Osteocyte (in vitro differentiated cells): ENCODE data around the gene DLK2. TPM values are rescaled to one million over a fixed set of nuclear protein-coding genes. Genes with fewer than 3 reads are reported as not detected.

Experiments used
- DNase-seq: peaks from one replicate; pipeline ENCODE4 v3.0.0; 2021; ENCODE audit warnings: mixed read lengths; ENCODE audit not compliant: unreplicated experiment; ENCODE audit errors: extremely low spot score
- H3K27ac Mint-ChIP-seq: one replicate; pipeline ENCODE4 v1.8.0; 2021; ENCODE audit warnings: mild to moderate bottlenecking, mixed read lengths; ENCODE audit not compliant: unreplicated experiment
- H3K27me3 Mint-ChIP-seq: one replicate; pipeline ENCODE4 v1.8.0; 2021; ENCODE audit warnings: mixed read lengths; ENCODE audit not compliant: unreplicated experiment
- H3K36me3 Mint-ChIP-seq: one replicate; pipeline ENCODE4 v1.8.0; 2021; ENCODE audit warnings: mixed read lengths; ENCODE audit not compliant: unreplicated experiment
- H3K4me1 Mint-ChIP-seq: one replicate; pipeline ENCODE4 v1.8.0; 2021; ENCODE audit warnings: mixed read lengths; ENCODE audit not compliant: unreplicated experiment
- H3K4me3 Mint-ChIP-seq: one replicate; pipeline ENCODE4 v1.8.0; 2021; ENCODE audit warnings: mild to moderate bottlenecking, moderate library complexity, mixed read lengths; ENCODE audit not compliant: unreplicated experiment
- H3K9me3 Mint-ChIP-seq: one replicate; pipeline ENCODE4 v1.8.0; 2021; ENCODE audit warnings: mixed read lengths; ENCODE audit not compliant: unreplicated experiment
- total RNA-seq: library from RNA; stranded (reverse); gene quantifications from 2 replicates; pipeline ENCODE4 v1.2.1, GENCODE V29; 2021
- TF ChIP-seq, protein P1 (sequence below): fragments of 200-600 bp; sonication (generic); IDR thresholded peaks from 2 replicates; pipeline ENCODE4 v1.5.0; 2021; ENCODE audit warnings: antibody characterized with exemption, mild to moderate bottlenecking, moderate library complexity

DLK2 gene
- total RNA-seq, 1 donor from 2014 or later = 0.43 TPM

DNA sequence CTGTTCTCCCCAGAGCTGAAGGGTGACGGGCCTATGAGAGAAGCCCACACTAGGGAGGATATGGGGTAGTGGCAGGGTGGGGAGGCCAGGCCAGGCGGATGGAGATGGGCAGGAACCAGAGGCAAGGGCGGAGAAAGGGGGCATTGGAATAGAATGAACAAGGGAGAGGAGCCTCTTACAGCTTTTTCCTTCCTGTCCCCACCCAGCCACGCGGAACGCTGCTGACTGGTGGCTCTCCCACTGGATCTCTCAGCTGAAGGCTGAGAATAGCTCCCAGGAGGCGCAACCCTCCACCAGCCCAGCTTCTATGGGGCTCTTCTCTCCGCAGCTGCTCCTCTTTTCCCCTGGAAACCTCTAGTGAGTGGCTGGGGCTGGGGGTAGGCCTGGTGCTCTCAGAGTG is 10.8 kb downstream of the DLK2 start:
- no peak for DNase-seq
- no peaks in the 10 kb centered on the region for H3K27me3 Mint-ChIP-seq
- no peaks in the 10 kb centered on the region for H3K4me1 Mint-ChIP-seq
- no peaks in the 10 kb centered on the region for H3K9me3 Mint-ChIP-seq
- TF ChIP-seq, protein P1, sequence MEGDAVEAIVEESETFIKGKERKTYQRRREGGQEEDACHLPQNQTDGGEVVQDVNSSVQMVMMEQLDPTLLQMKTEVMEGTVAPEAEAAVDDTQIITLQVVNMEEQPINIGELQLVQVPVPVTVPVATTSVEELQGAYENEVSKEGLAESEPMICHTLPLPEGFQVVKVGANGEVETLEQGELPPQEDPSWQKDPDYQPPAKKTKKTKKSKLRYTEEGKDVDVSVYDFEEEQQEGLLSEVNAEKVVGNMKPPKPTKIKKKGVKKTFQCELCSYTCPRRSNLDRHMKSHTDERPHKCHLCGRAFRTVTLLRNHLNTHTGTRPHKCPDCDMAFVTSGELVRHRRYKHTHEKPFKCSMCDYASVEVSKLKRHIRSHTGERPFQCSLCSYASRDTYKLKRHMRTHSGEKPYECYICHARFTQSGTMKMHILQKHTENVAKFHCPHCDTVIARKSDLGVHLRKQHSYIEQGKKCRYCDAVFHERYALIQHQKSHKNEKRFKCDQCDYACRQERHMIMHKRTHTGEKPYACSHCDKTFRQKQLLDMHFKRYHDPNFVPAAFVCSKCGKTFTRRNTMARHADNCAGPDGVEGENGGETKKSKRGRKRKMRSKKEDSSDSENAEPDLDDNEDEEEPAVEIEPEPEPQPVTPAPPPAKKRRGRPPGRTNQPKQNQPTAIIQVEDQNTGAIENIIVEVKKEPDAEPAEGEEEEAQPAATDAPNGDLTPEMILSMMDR = no peak
- peaks cover 34% of the 10 kb centered on the region for H3K36me3 Mint-ChIP-seq
- no peak overlapping the region for H3K4me3 Mint-ChIP-seq
- H3K27ac Mint-ChIP-seq = no peak overlapping the region

DNA sequence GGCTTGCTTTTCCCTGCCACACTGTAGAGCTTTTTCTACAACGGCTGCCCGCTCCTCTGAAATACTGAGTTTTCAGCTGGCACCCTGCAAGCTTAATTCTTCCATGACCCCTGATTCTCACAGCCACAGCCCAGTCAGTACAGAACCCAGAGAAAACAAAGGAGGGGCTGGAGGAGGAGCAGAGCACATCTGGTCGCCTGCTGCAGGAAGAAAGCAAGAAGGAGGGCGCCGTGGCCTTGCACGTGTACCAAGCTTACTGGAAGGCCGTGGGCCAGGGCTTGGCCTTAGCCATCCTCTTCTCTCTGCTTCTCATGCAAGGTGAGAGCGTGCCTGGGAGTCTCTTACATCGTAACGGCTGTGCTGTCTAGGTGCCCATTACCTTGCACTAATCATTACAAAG is 11.3 kb downstream of the DLK2 start:
- Mint-ChIP-seq H3K36me3 (peaks cover 34% of the 10 kb centered on the region), H3K4me3 (no peak overlapping the region), H3K27ac (no peak overlapping the region), H3K4me1 (no peaks in the 10 kb centered on the region), H3K27me3 (no peaks in the 10 kb centered on the region), H3K9me3 (no peaks in the 10 kb centered on the region)
- no peak for DNase-seq
- TF ChIP-seq, protein P1 = no peak

DNA sequence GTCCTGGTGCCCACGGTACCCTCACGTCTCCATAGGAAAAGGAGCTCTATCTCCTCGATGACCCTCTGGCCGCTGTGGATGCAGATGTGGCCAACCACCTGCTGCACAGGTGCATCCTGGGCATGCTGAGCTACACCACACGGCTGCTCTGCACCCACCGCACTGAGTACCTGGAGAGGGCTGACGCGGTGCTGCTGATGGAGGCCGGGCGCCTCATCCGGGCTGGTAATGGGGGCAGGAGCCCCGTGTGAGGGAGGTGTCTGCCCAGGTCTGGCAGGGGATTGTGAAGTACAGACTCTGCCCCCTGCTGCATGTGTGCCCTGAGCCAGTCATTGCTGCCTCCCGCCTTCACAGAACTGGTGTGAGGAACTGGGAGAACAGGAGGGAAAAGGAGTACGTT is 12.4 kb downstream of the DLK2 start:
- TF ChIP-seq, protein P1 = no peak
- Mint-ChIP-seq H3K36me3 (peaks cover 33% of the 10 kb centered on the region), H3K4me1 (peaks cover under 1% of the 10 kb centered on the region), H3K27ac (no peak overlapping the region), H3K9me3 (no peaks in the 10 kb centered on the region), H3K4me3 (no peak overlapping the region), H3K27me3 (no peaks in the 10 kb centered on the region)
- DNase-seq = no peak

DNA sequence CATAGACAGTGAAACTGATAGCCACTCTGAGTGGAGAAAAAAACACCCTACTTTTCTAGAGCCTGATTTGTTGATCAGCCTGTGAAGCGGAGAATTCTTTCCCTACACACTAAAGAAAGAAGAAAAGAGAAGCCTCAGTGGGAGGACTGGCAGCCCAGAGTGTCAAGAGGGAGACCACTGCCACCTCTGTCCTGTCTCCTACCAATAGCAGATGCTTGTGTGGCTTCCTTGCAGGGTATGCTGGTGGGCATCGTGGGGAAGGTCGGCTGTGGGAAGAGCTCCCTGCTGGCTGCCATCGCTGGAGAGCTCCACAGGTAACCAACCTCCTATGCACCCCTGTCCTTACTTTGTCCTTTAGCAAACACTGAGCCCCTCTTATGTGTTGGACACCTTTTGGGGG is 17.6 kb downstream of the DLK2 start:
- H3K4me1 Mint-ChIP-seq = peaks cover 25% of the 10 kb centered on the region
- no peak overlapping the region for H3K4me3 Mint-ChIP-seq
- TF ChIP-seq, protein P1 = no peak
- H3K27me3 Mint-ChIP-seq = no peaks in the 10 kb centered on the region
- H3K27ac Mint-ChIP-seq = peak overlapping the region; percentile 93
- no peak for DNase-seq
- H3K9me3 Mint-ChIP-seq = no peaks in the 10 kb centered on the region
- peaks cover 8% of the 10 kb centered on the region for H3K36me3 Mint-ChIP-seq

DNA sequence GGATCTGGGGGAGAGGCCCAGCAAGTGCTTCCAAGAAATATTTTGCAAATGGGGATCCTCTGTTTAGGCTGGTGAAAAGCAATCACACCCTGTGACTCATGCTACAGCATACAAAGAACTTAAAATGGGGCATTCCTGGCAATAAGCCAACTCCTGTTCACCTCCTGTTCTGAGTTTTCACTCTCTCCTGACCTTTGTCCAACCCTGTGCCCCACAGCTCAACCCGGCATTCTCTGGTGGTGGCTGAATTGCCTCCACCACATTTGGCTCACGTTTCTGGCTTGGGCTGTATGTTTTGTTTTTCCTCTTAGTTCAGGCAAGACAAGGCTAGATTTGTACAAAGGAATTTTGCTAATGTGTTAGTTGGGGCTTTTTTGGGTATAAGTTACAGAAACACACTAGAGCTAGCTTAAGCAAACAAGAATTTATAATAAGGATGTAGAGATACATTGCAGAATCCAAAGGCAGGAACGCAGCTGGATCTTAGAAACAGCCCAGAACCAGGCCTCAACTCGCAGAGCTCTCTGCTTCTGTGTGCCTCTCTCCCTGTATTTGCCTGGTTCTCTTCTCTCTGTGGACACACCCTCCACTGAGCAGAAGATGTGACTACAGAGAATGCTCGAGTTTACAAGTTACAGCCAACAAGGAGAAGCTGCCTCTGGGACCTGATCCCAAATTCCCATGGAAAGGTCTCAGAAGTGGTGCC is 18.6 kb downstream of the DLK2 start:
- Mint-ChIP-seq H3K9me3 (no peaks in the 10 kb centered on the region), H3K4me1 (peaks cover 25% of the 10 kb centered on the region), H3K36me3 (peaks cover 8% of the 10 kb centered on the region), H3K27ac (peak overlapping the region; percentile 93), H3K4me3 (no peak overlapping the region), H3K27me3 (no peaks in the 10 kb centered on the region)
- DNase-seq = no peak
- TF ChIP-seq, protein P1 = no peak
